Ovary (tissue), 9 donors: ENCODE results near the gene IRF2BPL. TPM values are rescaled to one million over a fixed set of nuclear protein-coding genes. Genes with fewer than 3 reads are reported as not detected.

Experiments
- DNase-seq, 5 donors: peaks; one replicate each; pipeline ENCODE4 v3.0.0-alpha.2; 2019 to 2020
- H3K27ac ChIP-seq, 2 donors: fragments of 200-600 bp; one replicate each; pipeline versions ENCODE4 v1.5.1 to v1.8.0; 2019 to 2022
- H3K27me3 ChIP-seq: fragments of 200-600 bp; one replicate; pipeline ENCODE4 v1.8.0; 2022
- H3K36me3 ChIP-seq: fragments of 200-600 bp; sonication (generic); one replicate; pipeline ENCODE4 v1.5.1; 2019
- H3K4me1 ChIP-seq: one replicate; pipeline ENCODE4 v1.8.1; 2013; ENCODE audit warnings: mild to moderate bottlenecking, moderate library complexity; ENCODE audit not compliant: insufficient read depth
- H3K4me3 ChIP-seq: fragments of 200-600 bp; sonication (generic); one replicate; pipeline ENCODE4 v1.5.1; 2017
- H3K9me3 ChIP-seq, 2 donors: fragments of 200-600 bp in 1 of 2; sonication (generic) in 1 of 2; one replicate each; pipeline versions ENCODE4 v1.5.1 to v1.8.1; 2013 to 2019; ENCODE audit warnings: mild to moderate bottlenecking in 1 of 2, moderate library complexity in 1 of 2
- CTCF ChIP-seq, 3 donors: fragments of 450-650 bp in 2 of 3; fragments of 200-600 bp in 1 of 3; IDR thresholded peaks; one replicate each; pipeline versions ENCODE4 v1.5.1 to v1.8.0; 2016 to 2022; ENCODE audit warnings: antibody characterized with exemption in 3 of 3, mild to moderate bottlenecking in 1 of 3
- EP300 ChIP-seq: sonication (generic); formaldehyde crosslinking; IDR thresholded peaks from one replicate; pipeline ENCODE4 v1.6.1; 2017; ENCODE audit warnings: antibody characterized with exemption
- POLR2A ChIP-seq: fragments of 450-650 bp; IDR thresholded peaks from one replicate; pipeline ENCODE4 v1.6.1; 2017; ENCODE audit warnings: antibody characterized with exemption, mild to moderate bottlenecking, moderate library complexity
- WGBS, 3 donors: extraction: QIAGEN DNeasy Blood & Tissue Kit in 1 of 3; methylation state at CpG; one replicate each; pipeline versions ENCODE4 v1.1.5 to v1.1.7; 2013 to 2017; 5-methylcytosine and 5-hydroxymethylcytosine counted together
- intact Hi-C, 4 donors: fragments of 100-400 bp; cut with DNase I; formaldehyde crosslinking; loops; one replicate each; pipeline versions ENCODE4 v1.11.0 to v1.15.1; 2022 to 2023
- polyA plus RNA-seq, 2 donors: library from polyadenylated mRNA; stranded (reverse); fragments of 200-250 nt in 1 of 2; fragments of 350-450 nt in 1 of 2; fragmentation: Illumina TruSeq in 1 of 2; extraction: RNeasy Lipid Tissue Mini Kit (QIAGEN cat#74804) in 1 of 2; gene quantifications; one replicate each; pipeline ENCODE4 v1.2.3, GENCODE V29; 2013 to 2014
- total RNA-seq, 7 donors: library from RNA; depleted of rRNA in 2 of 7; stranded (reverse); fragments of >200 nt in 2 of 7; fragmentation: NEBNext Ultra II Directional in 3 of 7; extraction: Animal tissue kit (Norgen Biotek cat#: 25700) in 3 of 7; gene quantifications; one replicate each; pipeline versions ENCODE4 v1.1.0 to v1.2.4, GENCODE V29; 2016 to 2023
- donor health status: DM: no; HTN: no; CAD: no; lungs with moderate emphysema.
- donor health status: DM: no; HTN: no; CAD: no.
- donor health status: Bipolar disorder and iron deficiency.
- donor health status: DM: yes; HTN: yes; CAD: no.
- donor health status: DM: no; HTN: no; CAD: no.
- donor health status: DM: yes; HTN: yes; CAD: no.

Gene IRF2BPL
- total and polyA plus RNA-seq, 9 donors, result 14.1 to 126 (median 78.1) TPM

GRCh38 chr14:77026930-77027537 is 1.5 kb downstream of the IRF2BPL start:
- Histone ChIP-seq H3K9me3 (no peaks in the 10 kb centered on the region), H3K27me3 (no peaks in the 10 kb centered on the region), H3K4me3 (peak overlapping the region; percentile 85), H3K36me3 (no peaks in the 10 kb centered on the region), H3K4me1 (peaks cover 12% of the 10 kb centered on the region), H3K27ac (peak overlapping the region; percentile 80 to 100)
- TF ChIP-seq EP300 (no peak), CTCF (IDR thresholded peaks at IDR 0.05) (no peak), POLR2A (no peak)
- 0 to 1% (median 1%) methylated on average over 42 to 65 of the region's 65 CpGs for WGBS, 3 donors
- intact Hi-C loops, result loop anchor here (2.0 to 10.0 kb wide), 6 partner anchors 14 to 112 kb away; no protein-coding TSS in a partner anchor
- peak; percentile 33 to 73 (median 57) for DNase-seq

GRCh38 chr14:77026166-77026929 is 2.2 kb downstream of the IRF2BPL start:
- Histone ChIP-seq H3K4me3 (peak overlapping the region; percentile 85), H3K9me3 (no peaks in the 10 kb centered on the region), H3K27ac (peak overlapping the region; percentile 80 to 100), H3K36me3 (no peaks in the 10 kb centered on the region), H3K27me3 (no peaks in the 10 kb centered on the region), H3K4me1 (peaks cover 8% of the 10 kb centered on the region)
- TF ChIP-seq EP300 (no peak), POLR2A (no peak), CTCF (IDR thresholded peaks at IDR 0.05) (no peak)
- WGBS, 3 donors, result 6 to 16% (median 8%) methylated on average over 56 to 76 of the region's 76 CpGs
- DNase-seq, result peak; percentile 40 to 69 (median 57)
- intact Hi-C loops, result loop anchor here (2.0 to 10.0 kb wide), 6 partner anchors 14 to 112 kb away; no protein-coding TSS in a partner anchor

GRCh38 chr14:77025744-77026165 is 2.8 kb downstream of the IRF2BPL start:
- Histone ChIP-seq H3K9me3 (no peaks in the 10 kb centered on the region), H3K4me1 (peaks cover 6% of the 10 kb centered on the region), H3K27ac (peak overlapping the region; percentile 80 to 100), H3K27me3 (no peaks in the 10 kb centered on the region), H3K4me3 (peak overlapping the region; percentile 85), H3K36me3 (no peaks in the 10 kb centered on the region)
- DNase-seq, result peak in 3 of 5 donors; percentile 36 to 59 (median 50)
- no peak for TF ChIP-seq POLR2A
- no peak for TF ChIP-seq CTCF (IDR thresholded peaks at IDR 0.05)
- no peak for TF ChIP-seq EP300
- 1 to 5% (median 4%) methylated on average over 37 to 42 of the region's 42 CpGs for WGBS, 3 donors
- intact Hi-C loops, result loop anchor here (2.0 to 10.0 kb wide), 7 partner anchors 15 to 111 kb away; no protein-coding TSS in a partner anchor

GRCh38 chr14:77024171-77024691 is 4.3 kb downstream of the IRF2BPL start:
- no peaks in the 10 kb centered on the region for H3K9me3 ChIP-seq
- H3K4me1 ChIP-seq, result peaks cover 2% of the 10 kb centered on the region
- intact Hi-C loops, result loop anchor here in 1 of 4 donors (2.0 to 10.0 kb wide), 2 partner anchors 69 to 109 kb away; no protein-coding TSS in a partner anchor
- 13 to 19% (median 17%) methylated on average over 16 of the region's 16 CpGs for WGBS, 3 donors
- peak overlapping the region; percentile 85 for H3K4me3 ChIP-seq
- H3K36me3 ChIP-seq, result no peaks in the 10 kb centered on the region
- TF ChIP-seq CTCF (IDR thresholded peaks at IDR 0.05), result no peak
- DNase-seq, result peak; percentile 43 to 61 (median 60)
- no peaks in the 10 kb centered on the region for H3K27me3 ChIP-seq
- H3K27ac ChIP-seq, result peak overlapping the region in 1 of 2 donors; percentile 87
